SK-N-SH treated with all-trans-retinoic acid at 6 μM for 48 hours (cell line): ENCODE measurements around the gene KIAA1958.
A peak's percentile ranks its signal among the peaks of the same experiment; 100 is the strongest.

ENCODE experiments used
- ATAC-seq: fragments of 200-7000 bp; cut with Tn5 transposase; 3 replicates; pipeline ENCODE4 v1.9.1; 2020; ENCODE audit warnings: mild to moderate bottlenecking, moderate library complexity
- BACH2 ChIP-seq: fragments of 250-450 bp; sonication (Bioruptor Pico); IDR thresholded peaks from 2 replicates; pipeline ENCODE4 v1.9.0; 2021; ENCODE audit warnings: mild to moderate bottlenecking, borderline replicate concordance
- ESRRG ChIP-seq: fragments of 250-450 bp; sonication (Bioruptor Pico); IDR thresholded peaks from 2 replicates; pipeline ENCODE4 v1.6.1; 2021; ENCODE audit warnings: mild to moderate bottlenecking
- GLIS3 ChIP-seq: fragments of 250-450 bp; sonication (Bioruptor Pico); IDR thresholded peaks from 2 replicates; pipeline ENCODE4 v1.5.0; 2020; ENCODE audit warnings: mild to moderate bottlenecking, moderate library complexity
- ISL1 ChIP-seq: fragments of 250-450 bp; sonication (Bioruptor Pico); IDR thresholded peaks from 2 replicates; pipeline ENCODE4 v2.1.2; 2022; ENCODE audit warnings: mild to moderate bottlenecking, moderate library complexity
- OSR1 ChIP-seq: fragments of 250-450 bp; sonication (Bioruptor Pico); IDR thresholded peaks from 2 replicates; pipeline ENCODE4 v1.8.0; 2022; ENCODE audit warnings: moderate library complexity, mild to moderate bottlenecking, inconsistent platforms
- PPARA ChIP-seq: fragments of 250-450 bp; sonication (Bioruptor Pico); IDR thresholded peaks from 2 replicates; pipeline ENCODE4 v1.5.0; 2020; ENCODE audit warnings: mild to moderate bottlenecking, borderline replicate concordance
- SNAI2 ChIP-seq: fragments of 250-450 bp; sonication (Bioruptor Pico); IDR thresholded peaks from 2 replicates; pipeline ENCODE4 v1.5.0; 2020; ENCODE audit warnings: mild to moderate bottlenecking, moderate library complexity
- TCF4 ChIP-seq: fragments of 250-450 bp; sonication (Bioruptor Pico); IDR thresholded peaks from 2 replicates; pipeline ENCODE4 v1.8.0; 2021; ENCODE audit warnings: mild to moderate bottlenecking, moderate library complexity, borderline replicate concordance
- TOX ChIP-seq: fragments of 250-450 bp; sonication (Bioruptor Pico); IDR thresholded peaks from 2 replicates; pipeline ENCODE4 v1.8.0; 2021; ENCODE audit warnings: mild to moderate bottlenecking, moderate library complexity, borderline replicate concordance
- ZFP3 ChIP-seq: fragments of 250-450 bp; sonication (Bioruptor Pico); IDR thresholded peaks from 2 replicates; pipeline ENCODE4 v1.5.0; 2020; ENCODE audit warnings: mild to moderate bottlenecking, moderate library complexity
- ZFP30 ChIP-seq: fragments of 450-650 bp; formaldehyde crosslinking; IDR thresholded peaks from 2 replicates; pipeline ENCODE4 v1.5.0; 2022; ENCODE audit warnings: mild to moderate bottlenecking, moderate library complexity
- ZNF565 ChIP-seq: fragments of 450-650 bp; formaldehyde crosslinking; conservative IDR thresholded peaks from 2 replicates; pipeline ENCODE4 v1.5.0; 2020; ENCODE audit warnings: low read depth, mild to moderate bottlenecking, moderate library complexity
- ZNF8 ChIP-seq: fragments of 450-650 bp; formaldehyde crosslinking; IDR thresholded peaks from 2 replicates; pipeline ENCODE4 v1.5.0; 2020; ENCODE audit warnings: mild to moderate bottlenecking, moderate library complexity
- TF ChIP-seq, protein P1 (sequence below): fragments of 250-450 bp; sonication (Bioruptor Pico); IDR thresholded peaks from 2 replicates; pipeline ENCODE4 v1.5.1; 2021; ENCODE audit warnings: mild to moderate bottlenecking, moderate library complexity
- TF ChIP-seq, protein P2 (sequence below): fragments of 250-450 bp; sonication (Bioruptor Pico); IDR thresholded peaks from 2 replicates; pipeline ENCODE4 v1.5.0; 2020; ENCODE audit warnings: mild to moderate bottlenecking, moderate library complexity
- TF ChIP-seq, protein P3 (sequence below): fragments of 250-450 bp; sonication (Bioruptor Pico); IDR thresholded peaks from 2 replicates; pipeline ENCODE4 v1.8.0; 2021; ENCODE audit warnings: low read depth, mild to moderate bottlenecking, moderate library complexity, borderline replicate concordance
- TF ChIP-seq, protein P4 (sequence below): fragments of 250-450 bp; sonication (Bioruptor Pico); IDR thresholded peaks from 2 replicates; pipeline ENCODE4 v1.8.0; 2020; ENCODE audit warnings: mild to moderate bottlenecking, moderate library complexity, borderline replicate concordance
- TF ChIP-seq, protein P5 (sequence below): fragments of 250-450 bp; sonication (Bioruptor Pico); IDR thresholded peaks from 2 replicates; pipeline ENCODE4 v1.5.1; 2020; ENCODE audit warnings: low read depth, mild to moderate bottlenecking, moderate library complexity

The KIAA1958 gene

DNA sequence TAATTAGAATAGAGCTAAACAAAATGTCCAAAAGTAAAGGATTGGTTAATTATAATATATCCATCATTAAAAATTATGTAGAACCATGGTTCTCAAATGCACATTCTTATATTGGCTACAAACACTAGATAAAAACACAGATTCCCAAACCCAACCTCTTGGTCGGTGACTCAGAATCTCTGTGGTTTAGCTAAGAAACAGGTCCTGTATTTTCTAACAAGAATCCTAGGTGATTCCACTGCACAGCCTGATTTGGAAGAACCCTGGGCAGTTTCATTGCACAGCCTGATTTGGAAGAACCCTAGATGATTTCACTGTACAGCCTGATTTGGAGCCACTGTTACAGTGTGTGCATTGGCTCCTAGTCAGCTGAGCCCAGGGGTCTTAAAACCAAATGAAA lies 67.9 kb downstream of the KIAA1958 start (continued):
- TF ChIP-seq ISL1 (CRISPR knock-in tag): no peak
- no peak for TF ChIP-seq BACH2 (CRISPR knock-in tag)
- TF ChIP-seq GLIS3 (CRISPR knock-in tag): no peak

DNA sequence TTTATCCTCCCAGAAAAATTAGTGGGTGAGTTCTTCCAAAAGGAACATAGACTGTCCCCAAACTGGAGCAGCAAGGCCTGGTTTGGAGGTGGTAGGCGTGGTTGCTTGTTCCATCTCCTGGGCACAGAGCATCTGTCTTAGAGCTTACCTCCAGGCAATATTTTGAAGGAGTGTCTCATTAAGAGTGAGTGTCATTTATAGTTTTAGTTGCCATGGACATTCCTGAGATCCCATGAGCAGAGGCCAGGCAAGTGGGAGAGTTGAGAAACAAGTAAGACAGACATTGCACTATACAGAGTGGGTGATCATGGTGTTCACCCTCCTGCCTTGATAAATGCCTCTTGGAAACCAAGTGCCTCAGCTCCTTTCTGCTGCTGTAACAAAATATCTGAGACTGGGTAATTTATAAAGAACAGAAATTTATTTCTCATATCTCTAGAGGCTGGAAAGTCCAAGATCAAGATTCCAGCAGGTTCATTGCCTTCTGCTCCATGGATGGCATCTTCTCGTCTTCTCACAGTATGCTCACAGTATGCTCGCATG lies 68.5 kb downstream of the KIAA1958 start:
- ATAC-seq: no peak
- TF ChIP-seq ZFP3 (CRISPR knock-in tag) (no peak), ESRRG (CRISPR knock-in tag) (no peak), ZFP30 (CRISPR knock-in tag) (no peak), TOX (CRISPR knock-in tag) (no peak), TCF4 (CRISPR knock-in tag) (no peak), ISL1 (CRISPR knock-in tag) (no peak), PPARA (CRISPR knock-in tag) (no peak), OSR1 (no peak), SNAI2 (no peak), ZNF565 (no peak)
- TF ChIP-seq, protein P1, sequence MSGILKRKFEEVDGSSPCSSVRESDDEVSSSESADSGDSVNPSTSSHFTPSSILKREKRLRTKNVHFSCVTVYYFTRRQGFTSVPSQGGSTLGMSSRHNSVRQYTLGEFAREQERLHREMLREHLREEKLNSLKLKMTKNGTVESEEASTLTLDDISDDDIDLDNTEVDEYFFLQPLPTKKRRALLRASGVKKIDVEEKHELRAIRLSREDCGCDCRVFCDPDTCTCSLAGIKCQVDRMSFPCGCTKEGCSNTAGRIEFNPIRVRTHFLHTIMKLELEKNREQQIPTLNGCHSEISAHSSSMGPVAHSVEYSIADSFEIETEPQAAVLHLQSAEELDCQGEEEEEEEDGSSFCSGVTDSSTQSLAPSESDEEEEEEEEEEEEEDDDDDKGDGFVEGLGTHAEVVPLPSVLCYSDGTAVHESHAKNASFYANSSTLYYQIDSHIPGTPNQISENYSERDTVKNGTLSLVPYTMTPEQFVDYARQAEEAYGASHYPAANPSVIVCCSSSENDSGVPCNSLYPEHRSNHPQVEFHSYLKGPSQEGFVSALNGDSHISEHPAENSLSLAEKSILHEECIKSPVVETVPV (CRISPR knock-in tag): no peak

DNA sequence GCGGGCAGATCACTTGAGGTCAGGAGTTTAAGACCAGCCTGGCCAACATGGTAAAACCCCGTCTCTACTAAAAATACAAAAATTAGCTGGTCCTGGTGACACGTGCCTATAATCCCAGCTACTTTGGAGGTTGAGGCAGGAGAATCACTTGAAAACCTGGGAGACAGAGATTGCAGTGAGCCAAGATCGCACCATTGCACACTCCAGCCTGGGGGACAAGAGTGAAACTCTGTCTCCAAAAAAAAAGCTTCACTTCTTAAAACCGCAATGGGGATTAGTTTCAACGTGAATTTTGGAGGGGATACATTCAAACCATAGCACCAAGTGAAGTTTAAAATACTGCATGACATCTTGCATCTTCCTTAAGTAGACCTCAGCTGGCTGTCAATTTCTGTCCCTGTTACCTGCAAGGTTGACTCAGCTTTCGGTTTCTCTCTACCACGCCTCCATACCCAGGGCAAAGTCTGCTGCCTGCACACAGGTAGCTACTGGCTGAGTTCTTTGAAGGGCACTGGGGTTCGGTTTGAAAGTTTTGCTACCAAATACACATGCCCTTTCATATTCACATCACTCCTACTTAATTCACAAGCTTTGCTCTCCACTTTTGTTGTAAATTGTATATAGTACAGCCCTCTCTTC lies 69.3 kb downstream of the KIAA1958 start:
- ATAC-seq: no peak
- TF ChIP-seq, protein P2, sequence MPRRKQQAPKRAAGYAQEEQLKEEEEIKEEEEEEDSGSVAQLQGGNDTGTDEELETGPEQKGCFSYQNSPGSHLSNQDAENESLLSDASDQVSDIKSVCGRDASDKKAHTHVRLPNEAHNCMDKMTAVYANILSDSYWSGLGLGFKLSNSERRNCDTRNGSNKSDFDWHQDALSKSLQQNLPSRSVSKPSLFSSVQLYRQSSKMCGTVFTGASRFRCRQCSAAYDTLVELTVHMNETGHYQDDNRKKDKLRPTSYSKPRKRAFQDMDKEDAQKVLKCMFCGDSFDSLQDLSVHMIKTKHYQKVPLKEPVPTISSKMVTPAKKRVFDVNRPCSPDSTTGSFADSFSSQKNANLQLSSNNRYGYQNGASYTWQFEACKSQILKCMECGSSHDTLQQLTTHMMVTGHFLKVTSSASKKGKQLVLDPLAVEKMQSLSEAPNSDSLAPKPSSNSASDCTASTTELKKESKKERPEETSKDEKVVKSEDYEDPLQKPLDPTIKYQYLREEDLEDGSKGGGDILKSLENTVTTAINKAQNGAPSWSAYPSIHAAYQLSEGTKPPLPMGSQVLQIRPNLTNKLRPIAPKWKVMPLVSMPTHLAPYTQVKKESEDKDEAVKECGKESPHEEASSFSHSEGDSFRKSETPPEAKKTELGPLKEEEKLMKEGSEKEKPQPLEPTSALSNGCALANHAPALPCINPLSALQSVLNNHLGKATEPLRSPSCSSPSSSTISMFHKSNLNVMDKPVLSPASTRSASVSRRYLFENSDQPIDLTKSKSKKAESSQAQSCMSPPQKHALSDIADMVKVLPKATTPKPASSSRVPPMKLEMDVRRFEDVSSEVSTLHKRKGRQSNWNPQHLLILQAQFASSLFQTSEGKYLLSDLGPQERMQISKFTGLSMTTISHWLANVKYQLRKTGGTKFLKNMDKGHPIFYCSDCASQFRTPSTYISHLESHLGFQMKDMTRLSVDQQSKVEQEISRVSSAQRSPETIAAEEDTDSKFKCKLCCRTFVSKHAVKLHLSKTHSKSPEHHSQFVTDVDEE (CRISPR knock-in tag): no peak
- TF ChIP-seq TOX (CRISPR knock-in tag) (no peak), OSR1 (no peak)

DNA sequence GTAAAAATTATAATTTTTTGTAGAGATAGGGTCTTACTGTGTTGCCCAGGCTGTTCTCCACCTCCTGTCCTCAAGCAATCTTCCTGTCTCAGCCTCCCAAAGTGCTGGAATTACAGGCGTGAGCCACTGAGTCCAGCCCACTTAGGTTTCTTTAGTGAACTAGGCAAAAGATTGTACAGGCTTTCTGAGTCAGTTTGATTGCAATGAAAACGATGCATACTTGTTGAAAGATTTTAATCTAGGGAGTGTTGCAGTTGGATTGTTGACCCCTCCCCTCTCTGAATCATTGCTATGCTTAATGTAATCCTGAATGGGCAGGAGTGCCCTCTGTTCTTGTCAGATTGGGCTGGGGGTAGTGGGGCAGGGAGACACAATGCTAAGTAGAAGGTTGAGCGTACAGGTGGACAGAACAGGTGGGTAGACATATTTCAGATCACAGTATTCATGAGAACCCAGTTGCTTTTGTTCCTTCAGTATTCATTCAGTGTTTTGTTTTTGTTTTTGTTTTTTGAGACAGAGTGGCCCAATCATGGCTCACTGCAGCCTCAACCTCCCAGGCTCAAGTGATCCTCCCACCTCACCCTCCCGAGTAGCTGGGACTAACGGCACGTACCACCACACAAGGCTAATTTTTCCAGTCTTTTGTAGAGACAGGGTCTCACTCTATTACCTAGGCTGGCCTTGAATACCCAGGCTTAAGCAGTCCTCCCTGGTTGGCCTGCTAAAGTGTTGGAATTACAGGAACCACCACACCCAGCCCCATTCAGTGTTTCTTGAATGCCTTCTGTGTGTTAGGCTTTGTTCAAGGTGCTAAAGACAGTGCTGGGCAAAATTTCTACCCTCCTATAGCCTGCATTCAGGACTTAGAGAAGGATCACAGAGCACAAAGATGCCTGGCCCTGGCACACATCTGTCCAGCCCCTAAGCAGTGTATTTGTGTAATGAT lies 70.1 kb downstream of the KIAA1958 start:
- peak; percentile 67 for ATAC-seq
- no peak for TF ChIP-seq ESRRG (CRISPR knock-in tag)
- no peak for TF ChIP-seq ZFP3 (CRISPR knock-in tag)
- TF ChIP-seq, protein P3, sequence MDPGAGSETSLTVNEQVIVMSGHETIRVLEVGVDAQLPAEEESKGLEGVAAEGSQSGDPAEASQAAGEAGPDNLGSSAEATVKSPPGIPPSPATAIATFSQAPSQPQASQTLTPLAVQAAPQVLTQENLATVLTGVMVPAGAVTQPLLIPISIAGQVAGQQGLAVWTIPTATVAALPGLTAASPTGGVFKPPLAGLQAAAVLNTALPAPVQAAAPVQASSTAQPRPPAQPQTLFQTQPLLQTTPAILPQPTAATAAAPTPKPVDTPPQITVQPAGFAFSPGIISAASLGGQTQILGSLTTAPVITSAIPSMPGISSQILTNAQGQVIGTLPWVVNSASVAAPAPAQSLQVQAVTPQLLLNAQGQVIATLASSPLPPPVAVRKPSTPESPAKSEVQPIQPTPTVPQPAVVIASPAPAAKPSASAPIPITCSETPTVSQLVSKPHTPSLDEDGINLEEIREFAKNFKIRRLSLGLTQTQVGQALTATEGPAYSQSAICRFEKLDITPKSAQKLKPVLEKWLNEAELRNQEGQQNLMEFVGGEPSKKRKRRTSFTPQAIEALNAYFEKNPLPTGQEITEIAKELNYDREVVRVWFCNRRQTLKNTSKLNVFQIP (CRISPR knock-in tag): no peak
- TF ChIP-seq ISL1 (CRISPR knock-in tag): 0 out of 2 replicates have a peak, but pooled peaks have one; percentile 30
- no peak for TF ChIP-seq BACH2 (CRISPR knock-in tag)
- no peak for TF ChIP-seq ZFP30 (CRISPR knock-in tag)
- no peak for TF ChIP-seq ZNF565

DNA sequence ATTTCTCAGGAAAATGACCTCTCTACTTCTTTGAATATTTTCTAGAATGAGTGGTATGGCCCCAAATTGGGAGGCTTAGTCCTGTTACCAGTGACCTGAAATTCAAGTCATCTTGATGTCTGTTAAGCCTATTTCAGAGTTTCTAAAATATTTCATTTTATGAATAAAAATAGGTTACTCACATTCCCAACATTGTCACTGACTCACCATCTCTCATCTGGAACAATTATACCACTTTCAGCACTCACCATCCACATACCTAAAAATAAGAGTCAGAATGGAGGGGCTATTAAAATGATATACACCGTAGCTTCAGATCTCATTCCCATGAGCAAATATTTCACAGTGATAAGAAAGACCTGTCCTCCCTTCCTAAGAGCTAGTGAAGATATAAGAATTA lies 71.8 kb downstream of the KIAA1958 start:
- TF ChIP-seq ISL1 (CRISPR knock-in tag) (peak; percentile 89), ZNF8 (CRISPR knock-in tag) (no peak), SNAI2 (no peak), BACH2 (CRISPR knock-in tag) (no peak), ZFP30 (CRISPR knock-in tag) (no peak)
- TF ChIP-seq, protein P4, sequence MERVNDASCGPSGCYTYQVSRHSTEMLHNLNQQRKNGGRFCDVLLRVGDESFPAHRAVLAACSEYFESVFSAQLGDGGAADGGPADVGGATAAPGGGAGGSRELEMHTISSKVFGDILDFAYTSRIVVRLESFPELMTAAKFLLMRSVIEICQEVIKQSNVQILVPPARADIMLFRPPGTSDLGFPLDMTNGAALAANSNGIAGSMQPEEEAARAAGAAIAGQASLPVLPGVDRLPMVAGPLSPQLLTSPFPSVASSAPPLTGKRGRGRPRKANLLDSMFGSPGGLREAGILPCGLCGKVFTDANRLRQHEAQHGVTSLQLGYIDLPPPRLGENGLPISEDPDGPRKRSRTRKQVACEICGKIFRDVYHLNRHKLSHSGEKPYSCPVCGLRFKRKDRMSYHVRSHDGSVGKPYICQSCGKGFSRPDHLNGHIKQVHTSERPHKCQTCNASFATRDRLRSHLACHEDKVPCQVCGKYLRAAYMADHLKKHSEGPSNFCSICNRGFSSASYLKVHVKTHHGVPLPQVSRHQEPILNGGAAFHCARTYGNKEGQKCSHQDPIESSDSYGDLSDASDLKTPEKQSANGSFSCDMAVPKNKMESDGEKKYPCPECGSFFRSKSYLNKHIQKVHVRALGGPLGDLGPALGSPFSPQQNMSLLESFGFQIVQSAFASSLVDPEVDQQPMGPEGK (CRISPR knock-in tag): no peak
- TF ChIP-seq, protein P3 (CRISPR knock-in tag): no peak
- TF ChIP-seq, protein P5, sequence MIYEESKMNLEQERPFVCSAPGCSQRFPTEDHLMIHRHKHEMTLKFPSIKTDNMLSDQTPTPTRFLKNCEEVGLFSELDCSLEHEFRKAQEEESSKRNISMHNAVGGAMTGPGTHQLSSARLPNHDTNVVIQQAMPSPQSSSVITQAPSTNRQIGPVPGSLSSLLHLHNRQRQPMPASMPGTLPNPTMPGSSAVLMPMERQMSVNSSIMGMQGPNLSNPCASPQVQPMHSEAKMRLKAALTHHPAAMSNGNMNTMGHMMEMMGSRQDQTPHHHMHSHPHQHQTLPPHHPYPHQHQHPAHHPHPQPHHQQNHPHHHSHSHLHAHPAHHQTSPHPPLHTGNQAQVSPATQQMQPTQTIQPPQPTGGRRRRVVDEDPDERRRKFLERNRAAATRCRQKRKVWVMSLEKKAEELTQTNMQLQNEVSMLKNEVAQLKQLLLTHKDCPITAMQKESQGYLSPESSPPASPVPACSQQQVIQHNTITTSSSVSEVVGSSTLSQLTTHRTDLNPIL: 0 out of 2 replicates have a peak, but pooled peaks have one; percentile 26
- peak; percentile 73 for ATAC-seq
